Activated CD4-positive, alpha-beta T cell treated with anti-CD3 and anti-CD28 coated beads, Interleukin-2, amount 50 U/mL, for 4 hours (primary cell): Measurements from ENCODE around the gene TSPAN33.
"Not testable (repeated sequence)": the region's sequence is repeated elsewhere in the genome, so short reads cannot be mapped to it uniquely, and the experiment has no call there.

Source experiments
- DNase-seq, 2 experiments: peaks; one replicate each; pipeline ENCODE4 v3.0.0-alpha.2; 2020

The TSPAN33 gene

DNA sequence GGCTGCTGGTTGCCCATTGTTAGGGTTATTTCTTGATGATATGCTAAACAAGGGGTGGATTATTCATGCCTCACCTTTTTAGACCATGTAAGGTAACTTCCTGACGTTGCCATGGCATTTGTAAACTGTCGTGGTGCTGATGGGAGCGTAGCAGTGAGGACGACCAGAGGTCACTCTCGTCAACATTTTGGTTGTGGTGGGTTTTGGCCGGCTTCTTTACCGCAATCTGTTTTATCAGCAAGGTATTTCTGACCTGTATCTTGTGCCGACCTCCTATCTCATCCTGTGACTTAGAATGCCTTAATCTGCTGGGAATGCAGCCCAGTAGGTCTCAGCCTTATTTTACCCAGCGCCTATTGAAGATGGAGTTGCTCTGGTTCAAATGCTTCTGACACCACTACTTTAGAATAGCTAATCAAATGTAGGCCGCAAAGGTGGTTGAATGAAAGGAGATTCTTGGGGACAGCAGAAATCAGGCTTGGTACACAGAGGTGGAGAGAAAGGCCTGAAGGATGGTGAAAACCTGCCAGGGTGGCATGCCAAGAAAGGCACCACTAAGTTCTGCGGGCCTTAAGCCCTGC lies 26.0 kb downstream of the TSPAN33 start:
- no peak for DNase-seq

GRCh38 chr7:129173861-129174260 lies 29.4 kb downstream of the TSPAN33 start:
- not testable (repeated sequence) for DNase-seq

DNA sequence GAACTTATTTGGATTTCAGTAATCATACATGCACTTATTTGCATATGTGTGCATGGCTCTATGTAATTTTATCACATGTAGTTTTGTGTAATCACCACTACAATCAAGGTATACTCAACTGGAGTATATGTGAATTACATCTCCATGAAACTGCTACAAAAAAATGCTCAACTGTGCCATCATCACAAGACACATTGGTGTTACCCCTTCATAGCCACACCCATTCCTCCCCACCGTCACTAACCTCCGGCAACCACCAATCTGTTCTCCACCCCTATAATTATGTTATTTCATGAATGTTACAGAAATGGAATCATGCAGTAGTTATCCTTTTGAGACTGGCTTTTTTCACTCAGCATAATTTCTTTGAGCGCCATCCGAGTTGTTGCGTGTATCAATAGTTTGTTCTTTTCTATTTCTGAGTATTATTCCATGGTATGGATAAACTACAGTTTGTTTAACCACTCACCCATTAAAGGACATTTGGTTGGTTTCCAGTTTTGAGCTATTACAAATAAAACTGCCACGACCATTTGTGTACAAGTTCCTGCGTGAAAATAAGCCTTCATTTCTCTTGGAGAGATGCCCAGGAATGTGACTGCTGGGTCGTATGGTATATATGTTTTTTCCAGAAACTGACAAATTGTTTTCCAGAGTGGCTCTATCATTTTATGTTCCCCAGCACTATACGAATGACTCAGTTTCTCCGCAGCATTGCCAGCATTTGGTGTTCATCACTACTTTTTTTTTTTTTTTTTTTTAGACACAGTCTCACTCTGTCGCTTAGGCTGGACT lies 32.6 kb downstream of the TSPAN33 start:
- no peak for DNase-seq

GRCh38 chr7:129184981-129185670 lies 40.6 kb downstream of the TSPAN33 start:
- no peak for DNase-seq

DNA sequence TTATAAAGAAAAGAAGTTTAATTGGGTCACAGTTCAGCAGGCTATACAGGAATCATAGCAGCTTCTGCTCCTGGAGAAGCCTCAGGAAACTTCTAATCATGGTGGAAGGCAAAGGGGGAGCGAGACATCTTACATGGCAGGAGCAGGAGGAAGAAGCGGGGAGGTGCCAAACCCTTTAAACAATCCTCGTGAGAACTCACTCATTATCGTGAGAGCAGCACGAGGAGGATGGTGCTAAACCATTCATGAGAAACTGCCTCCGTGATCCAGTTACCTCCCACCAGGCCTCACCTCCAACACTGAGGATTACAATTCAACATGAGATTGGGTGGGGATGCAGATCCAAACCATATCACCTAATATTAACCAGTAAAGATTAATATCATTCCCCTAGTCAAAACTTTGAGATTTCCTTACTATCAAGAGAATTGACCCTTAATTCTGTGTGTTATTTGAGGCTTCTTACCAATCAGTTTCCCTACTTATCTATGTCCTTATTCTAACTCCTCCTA lies 42.3 kb downstream of the TSPAN33 start:
- DNase-seq, result no peak

DNA sequence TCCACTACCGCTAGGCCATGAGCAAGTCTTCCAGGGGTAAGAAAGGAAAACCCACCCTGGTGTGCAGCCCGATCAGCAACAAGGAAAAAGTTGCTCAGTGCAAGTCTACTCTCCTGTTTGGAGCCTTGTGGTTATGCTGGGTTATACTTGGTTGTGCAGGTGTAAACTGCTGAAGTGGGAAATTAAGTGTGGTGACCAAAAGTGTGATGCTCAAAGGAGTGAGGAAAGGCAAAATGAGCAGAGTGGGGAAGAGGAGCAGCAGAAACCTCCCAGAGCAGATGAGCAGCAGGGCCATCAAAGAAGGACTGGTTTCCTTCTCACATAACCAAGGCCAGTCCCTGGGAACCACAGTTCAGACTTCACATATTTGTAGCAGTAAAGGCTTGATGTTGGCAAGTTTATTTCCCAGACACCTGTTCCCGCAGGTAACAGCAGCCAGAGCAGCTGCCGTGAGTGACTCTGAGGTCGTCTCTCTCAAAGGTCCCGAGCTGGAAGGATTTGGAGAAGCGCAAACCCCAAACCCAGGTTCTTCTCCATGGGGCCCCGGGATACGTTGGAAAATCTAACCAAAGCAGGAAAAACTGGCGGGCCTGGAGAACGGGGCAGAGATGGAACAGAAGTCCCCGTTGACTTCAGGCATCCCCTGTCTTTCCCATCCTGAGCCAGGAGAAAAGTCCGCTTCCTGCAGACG lies 43.3 kb downstream of the TSPAN33 start:
- no peak for DNase-seq

DNA sequence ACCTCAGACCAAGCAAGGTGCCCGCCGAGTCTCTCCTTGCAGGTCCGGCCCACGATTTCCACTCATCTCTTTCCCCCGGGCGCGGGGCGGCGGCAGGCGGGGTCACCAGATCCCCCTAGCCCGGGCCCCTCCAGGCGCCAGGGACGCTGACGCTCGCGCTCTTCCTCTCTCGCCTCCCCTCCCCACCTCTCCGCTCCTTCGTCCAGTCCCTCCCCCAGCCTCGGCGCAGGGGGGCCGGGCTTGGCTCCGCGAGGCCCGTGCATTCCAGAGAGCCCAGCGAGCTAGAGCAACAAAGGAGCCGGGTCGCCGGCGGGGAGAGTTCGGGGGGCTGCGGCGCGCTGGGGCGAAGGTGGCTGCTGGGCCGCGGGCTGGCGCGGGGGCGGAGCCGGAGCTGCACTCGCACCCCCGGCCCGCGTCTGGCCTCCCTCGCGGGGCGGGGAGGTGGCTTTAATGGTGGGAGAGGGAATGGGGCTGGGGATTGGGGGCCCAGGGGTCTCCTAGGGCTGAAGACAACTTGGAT lies 43.9 kb downstream of the TSPAN33 start, which contains the start of gene SMO:
Gene SMO, plus strand, starts transcription at position 262 of the 520 bp plus-strand sequence. CDS start 519 bp downstream, outside the sequence.
- DNase-seq, result no peak

- no peak for DNase-seq
Observed at GRCh38 chr7:129188892-129189660, 44.6 kb downstream of the TSPAN33 start.

GRCh38 chr7:129189661-129190310 lies 45.3 kb downstream of the TSPAN33 start:
- DNase-seq, result no peak

DNA sequence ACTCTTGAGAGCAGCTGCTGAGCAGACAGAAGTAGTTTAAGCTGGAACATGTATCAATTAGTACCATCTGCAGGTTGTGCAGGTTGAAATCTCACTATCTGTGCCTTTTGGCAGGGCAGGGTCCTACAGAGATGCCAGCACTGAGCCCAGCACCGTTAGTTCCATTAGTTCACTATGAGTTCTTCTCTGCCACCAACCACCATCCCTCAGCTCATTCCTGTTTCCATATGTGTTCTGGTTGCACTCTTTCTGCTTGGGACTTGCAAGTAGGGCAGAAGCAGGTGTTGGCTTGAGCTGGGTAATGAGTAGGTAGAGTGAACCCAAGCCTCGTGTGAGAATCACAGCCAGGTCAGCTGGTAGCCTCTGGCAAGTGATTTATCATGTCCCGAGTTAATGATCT lies 46.8 kb downstream of the TSPAN33 start:
- no peak for DNase-seq

GRCh38 chr7:129193892-129194291 lies 49.4 kb downstream of the TSPAN33 start:
- DNase-seq, result no peak

GRCh38 chr7:129197771-129198170 lies 53.3 kb downstream of the TSPAN33 start:
- DNase-seq, result no peak

- no peak for DNase-seq
Observed at GRCh38 chr7:129199406-129199805, 54.9 kb downstream of the TSPAN33 start.

- no peak for DNase-seq
Observed at GRCh38 chr7:129202058-129202777, 57.7 kb downstream of the TSPAN33 start.

GRCh38 chr7:129203050-129203741 lies 58.7 kb downstream of the TSPAN33 start:
- no peak for DNase-seq

DNA sequence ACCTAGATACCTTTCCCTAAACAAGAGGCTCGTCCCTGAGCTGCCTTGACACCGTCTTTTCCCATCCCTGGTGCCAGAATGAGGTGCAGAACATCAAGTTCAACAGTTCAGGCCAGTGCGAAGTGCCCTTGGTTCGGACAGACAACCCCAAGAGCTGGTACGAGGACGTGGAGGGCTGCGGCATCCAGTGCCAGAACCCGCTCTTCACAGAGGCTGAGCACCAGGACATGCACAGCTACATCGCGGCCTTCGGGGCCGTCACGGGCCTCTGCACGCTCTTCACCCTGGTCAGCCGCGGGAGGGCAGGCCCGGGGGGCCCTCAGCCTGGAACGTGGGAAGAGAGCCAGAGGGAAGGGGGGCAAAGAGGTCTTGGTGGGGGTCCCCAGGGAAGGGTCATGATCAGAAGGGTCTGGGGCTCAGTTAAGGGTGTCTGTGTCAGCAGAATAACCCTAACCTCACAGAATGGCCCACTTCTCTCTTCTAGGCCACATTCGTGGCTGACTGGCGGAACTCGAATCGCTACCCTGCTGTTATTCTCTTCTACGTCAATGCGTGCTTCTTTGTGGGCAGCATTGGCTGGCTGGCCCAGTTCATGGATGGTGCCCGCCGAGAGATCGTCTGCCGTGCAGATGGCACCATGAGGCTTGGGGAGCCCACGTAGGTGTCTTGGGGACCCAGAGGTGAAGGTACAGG lies 60.8 kb downstream of the TSPAN33 start:
- no peak for DNase-seq

DNA sequence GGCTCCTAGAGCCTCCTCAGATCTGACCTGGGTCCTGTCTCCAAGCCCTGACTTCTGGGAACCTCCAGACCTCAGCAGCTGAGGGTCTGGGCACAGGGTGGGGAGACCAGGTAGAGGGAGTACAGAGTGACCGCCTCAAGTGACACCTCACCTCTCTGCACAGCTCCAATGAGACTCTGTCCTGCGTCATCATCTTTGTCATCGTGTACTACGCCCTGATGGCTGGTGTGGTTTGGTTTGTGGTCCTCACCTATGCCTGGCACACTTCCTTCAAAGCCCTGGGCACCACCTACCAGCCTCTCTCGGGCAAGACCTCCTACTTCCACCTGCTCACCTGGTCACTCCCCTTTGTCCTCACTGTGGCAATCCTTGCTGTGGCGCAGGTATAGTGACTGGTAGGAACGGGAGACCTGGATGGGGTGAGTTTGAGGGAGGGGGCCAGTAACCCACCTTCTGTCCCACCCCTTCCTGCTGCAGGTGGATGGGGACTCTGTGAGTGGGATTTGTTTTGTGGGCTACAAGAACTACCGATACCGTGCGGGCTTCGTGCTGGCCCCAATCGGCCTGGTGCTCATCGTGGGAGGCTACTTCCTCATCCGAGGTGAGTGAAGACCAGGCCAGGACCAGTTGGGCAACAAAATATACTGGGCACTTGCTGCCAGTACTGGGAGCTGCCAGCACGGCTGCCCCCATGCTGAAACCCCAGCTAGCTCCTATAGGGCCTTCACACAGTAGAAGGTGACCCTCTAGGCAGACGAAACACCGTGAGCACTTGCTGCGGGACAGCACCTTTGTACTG lies 61.7 kb downstream of the TSPAN33 start:
- DNase-seq, result no peak

GRCh38 chr7:129208667-129209066 lies 64.2 kb downstream of the TSPAN33 start:
- DNase-seq, result no peak
